Skin of body (tissue), 2 donors: Measurements from ENCODE around the gene ANKRD33B. TPM values are rescaled to one million over a fixed set of nuclear protein-coding genes. Genes with fewer than 3 reads are reported as not detected.
"Not testable (repeated sequence)": the region's sequence is repeated elsewhere in the genome, so short reads cannot be mapped to it uniquely, and the experiment has no call there.

Experiments used
- DNase-seq: peaks from one replicate; lab custom pipeline; 2025; lab: John Stamatoyannopoulos, UW
- total RNA-seq: library from RNA; depleted of rRNA; stranded (reverse); fragments of >200 nt; gene quantifications from one replicate; pipeline ENCODE4 v1.2.3, GENCODE V29; 2014

Gene ANKRD33B
- total RNA-seq, 1 donor from 2014 or later, result 7.4 TPM

DNA sequence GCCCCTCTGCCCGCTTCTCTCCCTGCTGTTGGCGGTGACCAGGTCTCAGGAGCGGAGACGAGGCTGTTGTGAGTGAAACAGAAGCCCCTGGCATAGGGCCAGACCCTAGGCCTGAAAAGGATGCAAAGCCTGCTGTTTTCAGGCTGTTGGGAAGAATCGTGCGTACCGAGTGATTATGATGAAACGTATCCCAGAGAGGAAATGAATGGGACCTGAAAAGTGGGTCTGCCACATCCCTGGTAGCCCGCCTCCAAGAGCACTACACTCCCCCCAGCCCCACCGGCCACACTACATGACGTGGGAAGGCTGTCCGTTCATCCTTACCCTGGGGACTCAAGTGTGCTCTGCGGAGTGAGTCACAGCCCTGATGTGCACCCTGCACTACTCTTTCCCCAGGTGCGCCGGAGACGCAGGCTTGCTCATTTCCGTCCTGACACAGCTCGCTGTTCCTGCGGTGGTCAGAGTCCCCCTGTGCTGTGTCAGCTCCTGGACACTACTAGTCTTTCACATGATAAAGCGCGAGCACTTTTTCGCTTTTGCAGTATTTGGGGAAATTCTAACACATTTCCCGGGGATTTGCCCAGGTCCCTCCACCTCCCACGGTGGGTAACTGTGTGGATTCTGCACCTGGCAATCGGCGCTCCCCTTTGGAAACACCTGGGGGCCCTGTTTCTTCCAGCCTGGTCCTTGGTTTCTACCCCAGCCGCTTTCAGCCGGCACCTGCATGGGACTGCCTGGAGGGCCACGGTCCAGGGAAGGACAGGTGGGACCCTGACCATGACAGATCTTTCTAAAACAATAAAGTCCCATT is 91.5 kb downstream of the ANKRD33B start:
- no peak for DNase-seq

- no peak for DNase-seq
Observed at GRCh38 chr5:10655972-10656830, 92.3 kb downstream of the ANKRD33B start.

GRCh38 chr5:10658265-10658664 is 94.4 kb downstream of the ANKRD33B start:
- DNase-seq, result no peak

GRCh38 chr5:10660135-10660534 is 96.3 kb downstream of the ANKRD33B start:
- no peak for DNase-seq

DNA sequence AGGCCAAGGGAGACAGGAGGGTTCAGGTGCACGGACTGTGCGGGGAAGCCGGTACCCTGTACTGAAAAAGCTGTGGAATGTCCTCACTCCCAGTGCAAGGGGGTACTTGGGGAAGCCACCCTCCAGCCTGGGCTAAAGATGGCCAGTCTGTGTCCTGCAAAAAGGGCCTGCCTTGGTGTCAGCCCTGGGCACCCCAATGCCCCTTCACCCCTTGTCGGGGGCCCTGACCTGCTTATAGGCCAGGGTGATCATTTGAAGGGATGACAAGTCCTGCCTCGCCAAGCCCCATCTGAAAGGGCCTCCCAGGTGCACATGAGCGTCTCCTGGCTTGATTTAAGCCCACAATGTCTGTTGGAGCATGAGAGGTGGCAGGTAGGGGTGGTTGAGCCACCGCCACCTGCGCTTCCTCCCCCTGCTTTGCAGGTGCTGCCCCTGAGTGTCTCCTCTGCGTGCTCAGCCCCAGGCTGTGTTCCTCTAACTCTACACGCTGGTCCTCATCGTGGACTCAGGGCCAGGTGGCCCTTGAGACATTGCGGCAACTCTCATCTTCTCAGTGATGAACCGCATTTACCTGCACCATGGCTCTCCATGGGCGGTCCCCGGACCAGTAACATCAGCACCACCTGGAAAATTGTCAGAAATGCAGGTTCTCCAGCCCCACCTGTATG is 97.0 kb downstream of the ANKRD33B start:
- DNase-seq, result no peak

- DNase-seq, result no peak
Observed at GRCh38 chr5:10661401-10661800, 97.5 kb downstream of the ANKRD33B start.

- DNase-seq, result no peak
Observed at GRCh38 chr5:10662083-10662482, 98.2 kb downstream of the ANKRD33B start.

GRCh38 chr5:10662661-10663488 is 99.0 kb downstream of the ANKRD33B start:
- DNase-seq, result no peak

DNA sequence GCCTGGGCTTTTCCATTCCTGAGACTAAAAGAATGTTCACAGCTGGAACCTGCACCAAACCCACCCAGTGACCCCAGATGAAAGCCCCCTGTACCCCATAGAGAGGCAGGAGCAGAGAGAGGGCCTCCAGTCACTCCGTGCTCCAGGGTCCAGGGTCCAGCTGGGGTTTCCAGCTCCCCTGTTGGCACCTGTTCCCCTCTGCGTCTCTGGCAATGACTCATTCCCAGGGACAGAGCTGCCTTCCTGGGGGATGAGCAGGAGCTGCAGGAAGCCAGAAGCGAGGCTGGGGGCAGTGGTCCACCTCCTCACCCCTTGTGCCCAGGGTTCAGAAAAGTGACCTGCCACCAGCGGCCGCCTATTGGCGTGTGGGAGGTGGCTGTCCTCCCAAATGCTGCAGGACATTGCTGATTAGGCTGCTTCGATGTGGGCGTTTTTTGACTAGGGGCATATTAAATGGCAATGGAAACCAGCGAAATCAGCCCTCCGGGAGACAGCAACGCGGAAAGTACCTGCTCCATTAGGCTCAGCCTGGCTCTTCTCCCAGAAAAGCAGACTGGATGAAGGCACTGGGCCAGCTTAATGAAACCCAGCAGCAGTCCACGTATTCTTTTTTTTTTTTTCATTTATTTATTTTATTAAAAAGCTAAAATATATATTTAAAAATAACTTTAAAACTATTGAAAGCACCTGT is 99.8 kb downstream of the ANKRD33B start:
- no peak for DNase-seq

DNA sequence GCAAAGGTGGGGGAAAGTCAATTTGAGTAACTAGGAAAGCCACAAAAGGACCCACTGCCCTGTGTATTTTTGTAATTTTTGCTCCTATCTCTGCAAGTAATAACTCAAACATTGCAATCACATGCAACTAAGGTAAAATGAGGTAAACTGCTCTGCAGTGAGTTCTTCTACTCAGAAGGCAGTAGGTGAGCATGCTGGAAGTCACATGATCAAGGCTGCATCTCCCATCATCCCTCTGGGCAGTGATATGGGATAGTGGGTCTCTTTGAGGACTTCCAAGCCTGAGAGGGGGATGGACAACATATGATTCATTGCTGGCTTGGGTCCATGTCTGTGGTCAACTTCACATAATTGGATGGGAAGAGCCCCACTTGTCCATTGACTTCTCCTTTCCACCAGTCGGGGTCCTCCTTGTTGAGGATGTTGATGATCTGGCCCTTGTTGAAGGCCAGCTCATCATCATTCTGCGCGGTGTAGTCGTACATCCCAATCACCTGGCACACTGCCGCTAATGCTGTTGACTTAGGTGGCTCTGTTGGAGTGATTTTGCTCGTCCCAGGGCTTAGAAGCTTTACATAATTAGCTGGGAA is 100.4 kb downstream of the ANKRD33B start:
- not testable (repeated sequence) for DNase-seq

- no peak for DNase-seq
Observed at GRCh38 chr5:10665799-10666198, 101.9 kb downstream of the ANKRD33B start.

DNA sequence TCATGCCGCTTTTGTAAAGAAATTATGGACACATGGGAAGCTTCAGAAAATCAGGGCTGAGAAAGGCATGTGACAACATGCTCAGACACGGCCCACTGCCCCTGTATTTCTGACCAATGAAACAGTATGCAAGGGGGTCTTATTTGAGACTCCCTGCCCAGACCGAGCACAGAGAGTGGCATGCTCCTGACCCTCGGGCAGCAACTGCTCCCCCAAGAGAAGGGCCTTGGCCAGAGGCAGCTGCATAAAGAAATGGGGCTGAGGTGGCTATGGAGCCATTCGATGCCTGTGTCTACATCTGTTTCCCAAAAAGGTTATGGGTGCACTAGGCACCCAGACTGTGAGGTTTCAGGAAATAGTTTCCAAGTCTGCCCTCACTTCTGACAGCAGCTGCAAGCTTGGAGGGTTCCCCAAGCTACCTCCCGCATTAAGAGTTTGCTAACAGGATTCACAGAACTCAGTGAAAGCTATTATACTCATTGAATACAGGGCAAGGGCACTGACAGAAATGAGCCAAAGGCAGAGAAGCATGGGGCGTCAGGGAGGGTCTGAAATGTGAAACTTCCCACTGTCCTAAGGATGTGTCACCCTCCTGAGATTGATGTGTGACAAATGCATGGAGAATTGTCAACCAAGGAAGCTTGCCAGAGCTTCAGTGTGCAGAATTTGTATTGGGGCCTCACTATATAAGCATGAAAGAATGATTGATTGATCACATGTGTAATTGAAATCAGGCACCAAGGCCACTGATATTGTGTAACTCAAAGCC is 102.8 kb downstream of the ANKRD33B start:
- no peak for DNase-seq

- no peak for DNase-seq
Observed at GRCh38 chr5:10667431-10668057, 103.7 kb downstream of the ANKRD33B start.

- no peak for DNase-seq
Observed at GRCh38 chr5:10668697-10669096, 104.8 kb downstream of the ANKRD33B start.

GRCh38 chr5:10669983-10670382 is 106.1 kb downstream of the ANKRD33B start:
- DNase-seq, result no peak

DNA sequence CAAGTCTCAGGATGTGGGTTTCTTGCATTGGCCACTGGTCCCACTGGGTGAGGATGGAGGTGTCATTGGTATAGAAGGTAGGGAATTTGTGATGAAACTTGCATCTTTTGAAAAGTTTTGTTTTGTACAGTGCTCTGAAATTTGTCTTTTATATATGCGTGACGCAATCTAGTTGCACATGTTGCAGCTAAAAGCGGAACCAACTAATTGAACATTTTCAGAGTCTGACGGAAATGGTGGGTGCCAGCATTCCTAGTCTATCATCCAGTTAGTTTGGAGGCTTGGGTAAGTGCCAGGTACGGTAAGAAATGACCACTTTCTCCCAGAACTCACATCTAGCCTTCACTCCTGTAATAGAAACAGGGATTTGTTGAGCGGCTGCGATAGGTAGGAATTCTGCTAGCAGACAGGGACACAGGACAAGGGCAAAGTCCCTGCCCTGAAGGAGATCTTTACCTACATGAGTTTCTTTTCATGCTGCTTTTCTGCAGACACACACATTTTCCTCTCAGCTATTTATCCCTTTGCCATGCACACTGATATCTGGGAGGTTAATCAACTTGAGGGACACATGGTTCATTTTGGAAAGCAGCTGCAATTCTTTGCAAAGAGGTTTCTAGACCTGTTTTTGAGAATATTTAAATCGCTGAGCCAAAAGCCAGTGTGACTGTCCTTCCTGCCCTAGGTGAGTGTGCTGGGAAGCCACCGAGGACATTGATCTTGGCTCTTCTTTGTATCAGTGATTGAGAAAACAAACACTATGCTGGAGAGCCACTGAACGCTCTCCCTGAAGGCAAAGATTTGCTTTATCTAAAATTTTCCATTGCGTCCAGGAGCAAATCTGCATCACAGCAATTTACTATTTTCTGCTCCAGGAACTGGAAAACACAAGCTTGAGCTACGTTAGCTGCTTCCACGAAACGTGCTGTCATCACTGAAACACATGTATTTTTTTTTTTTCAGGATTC is 107.5 kb downstream of the ANKRD33B start:
- DNase-seq, result no peak

DNA sequence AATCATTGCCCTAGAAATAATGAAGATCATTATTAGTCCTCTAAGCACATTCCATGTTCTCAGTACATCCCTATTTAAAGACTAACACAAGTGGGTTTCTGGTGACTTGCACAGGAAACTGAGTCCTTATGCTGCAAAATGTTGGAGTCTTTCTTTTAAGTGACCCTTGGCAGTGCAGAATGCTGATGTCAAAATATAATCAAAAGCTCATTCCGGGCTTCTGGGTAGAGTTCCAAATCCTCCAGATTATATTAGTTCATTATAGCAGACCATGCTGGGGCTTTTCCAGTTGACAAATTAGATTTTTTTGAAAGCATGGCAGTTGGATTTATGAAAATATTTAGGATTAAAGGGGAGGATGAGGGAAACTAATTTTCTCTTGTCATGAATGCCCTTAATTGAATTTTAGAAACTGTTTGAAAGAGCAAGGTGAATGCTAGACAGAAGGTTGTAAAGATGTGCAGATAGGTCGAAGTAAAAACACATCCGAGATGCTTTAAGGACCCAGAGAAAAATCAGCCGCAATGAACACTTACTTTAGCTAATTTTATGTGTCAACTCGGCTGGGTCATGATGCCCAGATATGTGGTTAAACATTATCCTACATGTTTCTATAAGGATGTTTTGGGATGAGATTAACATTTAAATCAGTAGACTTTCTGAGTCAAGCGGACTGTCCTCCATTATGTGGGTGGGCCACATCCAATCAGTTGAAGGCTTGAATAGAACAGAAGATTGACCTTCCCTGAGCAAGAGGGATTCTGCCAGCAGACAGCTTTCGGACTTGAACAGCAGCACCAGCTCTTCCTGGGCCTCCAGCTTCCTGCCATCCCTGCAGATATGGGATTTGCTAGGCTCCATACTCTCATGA is 108.5 kb downstream of the ANKRD33B start:
- no peak for DNase-seq
